Measurements from ENCODE around the gene SHC2. TPM values are rescaled to one million over a fixed set of nuclear protein-coding genes. Genes with fewer than 3 reads are reported as not detected.
"Not testable (repeated sequence)": the region's sequence is repeated elsewhere in the genome, so short reads cannot be mapped to it uniquely, and the experiment has no call there.

The SHC2 gene
- total and polyA plus RNA-seq, 2 of the 13 experiments (the other 11 are each of a cell fraction or from before 2014, with no cell fraction given): 9.0 to 18.3 TPM

DNA sequence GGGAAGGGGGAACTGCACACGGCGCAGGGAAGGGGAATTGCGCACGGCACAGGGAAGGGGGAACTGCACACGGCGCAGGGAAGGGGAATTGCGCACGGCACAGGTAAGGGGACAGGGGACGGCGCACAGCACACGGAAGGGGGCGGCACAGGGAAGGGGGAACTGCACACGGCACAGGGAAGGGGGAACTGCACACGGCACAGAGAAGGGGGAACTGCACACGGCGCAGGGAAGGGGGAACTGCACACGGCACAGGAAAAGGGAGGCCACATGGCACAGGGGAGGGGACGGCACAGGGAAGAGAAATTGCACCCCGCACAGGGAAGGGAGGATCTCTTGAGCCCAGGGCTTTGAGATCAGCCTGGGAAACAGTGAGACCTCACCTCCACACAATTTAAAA lies 33.2 kb downstream of the SHC2 start:
- H3K9me3 ChIP-seq (ENCODE audit: low read length); H3K36me3 ChIP-seq (replicated peaks in 1 of 2; ENCODE audit: control insufficient read depth in 1 of 2, insufficient read depth in 2 of 2, low read length in 2 of 2); FAIRE-seq; POLR2A ChIA-PET; ATAC-seq; BruUV-seq (replicated peaks); DNase-seq (ENCODE audit: low spot score); H3K4me3 ChIP-seq (replicated peaks in 1 of 3; ENCODE audit: insufficient read depth in 1 of 3, low read depth in 2 of 3, low read length in 3 of 3); H3K27ac ChIP-seq (ENCODE audit: extremely low read length, insufficient read depth, low read length); in situ Hi-C loops (cut with HindIII; ENCODE audit: extremely low pct_ligation_motif_present, low pct_unique_long_range_greater_than_20kb); intact Hi-C loops (cut with micrococcal nuclease; ENCODE audit: unreplicated experiment); H3K9ac ChIP-seq (ENCODE audit: insufficient read depth, low read depth, low read length); H4K20me1 ChIP-seq (ENCODE audit: insufficient read depth, low read length); CTCF ChIA-PET (ENCODE audit: low intra/inter-chr PET ratio, low total read pairs); H3K4me1 ChIP-seq (ENCODE audit: insufficient read depth, low read length); H3K79me2 ChIP-seq (ENCODE audit: insufficient read depth, low read length); H2AFZ ChIP-seq (ENCODE audit: low read length); H3K4me2 ChIP-seq (ENCODE audit: low read depth, low read length); H3K27me3 ChIP-seq (ENCODE audit: control insufficient read depth in 1 of 2, insufficient read depth in 2 of 2, low read length in 2 of 2): not testable (repeated sequence)
- WGBS (ENCODE audit: low lambda C conversion rate): 93% methylated on average over 19 of the region's 19 CpGs

DNA sequence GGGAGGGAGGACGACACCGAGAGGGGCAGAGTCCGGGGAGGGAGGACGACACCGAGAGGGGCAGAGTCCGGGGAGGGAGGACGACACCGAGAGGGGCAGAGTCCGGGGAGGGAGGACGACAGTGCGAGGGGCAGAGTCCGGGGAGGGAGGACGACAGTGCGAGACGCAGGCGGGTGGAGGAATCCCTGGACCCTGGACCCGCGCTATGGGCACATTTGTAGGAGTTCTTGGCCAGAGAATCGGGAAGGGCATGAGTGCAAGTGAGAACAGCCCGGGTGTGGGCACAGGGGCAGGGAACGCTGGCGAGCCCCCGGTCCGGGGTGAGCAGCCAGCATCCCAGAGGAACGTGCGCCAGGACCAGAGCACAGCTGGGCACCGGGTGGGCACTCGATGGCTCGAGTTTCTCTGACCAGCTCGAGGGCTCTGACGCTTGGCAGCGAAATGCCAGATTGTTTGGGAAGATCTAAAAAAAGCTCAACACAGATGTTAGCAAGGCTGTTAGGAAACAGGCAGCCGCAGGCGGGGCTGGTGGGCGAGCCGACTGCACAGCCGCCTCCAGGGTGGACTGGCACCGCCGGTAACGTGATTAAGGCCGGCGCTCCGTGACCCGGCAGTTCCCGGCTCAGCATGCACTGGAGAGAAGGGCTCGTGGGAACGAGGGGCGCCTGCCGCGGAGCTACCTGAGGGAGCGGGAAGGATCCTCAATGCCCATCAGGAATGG lies 33.9 kb downstream of the SHC2 start:
- no peak overlapping the region for H3K9ac ChIP-seq (ENCODE audit: insufficient read depth, low read depth, low read length)
- H3K27me3 ChIP-seq (ENCODE audit: control insufficient read depth in 1 of 2, insufficient read depth in 2 of 2, low read length in 2 of 2): no peaks in the 10 kb centered on the region
- ChIA-PET POLR2A (no interaction called here), CTCF (ENCODE audit: low intra/inter-chr PET ratio, low total read pairs) (no interaction called here)
- H3K4me3 ChIP-seq (replicated peaks in 1 of 3; ENCODE audit: insufficient read depth in 1 of 3, low read depth in 2 of 3, low read length in 3 of 3): no peak overlapping the region
- H3K4me2 ChIP-seq (ENCODE audit: low read depth, low read length): no peak overlapping the region
- H3K4me1 ChIP-seq (ENCODE audit: insufficient read depth, low read length): no peaks in the 10 kb centered on the region
- no peak for FAIRE-seq
- H3K27ac ChIP-seq (ENCODE audit: extremely low read length, insufficient read depth, low read length): no peak overlapping the region
- H3K79me2 ChIP-seq (ENCODE audit: insufficient read depth, low read length): no peaks in the 10 kb centered on the region
- no TSS peak for BruUV-seq (replicated peaks)
- DNase-seq (ENCODE audit: low spot score): no peak
- in situ Hi-C loops (cut with HindIII; ENCODE audit: extremely low pct_ligation_motif_present, low pct_unique_long_range_greater_than_20kb): no loop called here
- no peaks in the 10 kb centered on the region for H3K9me3 ChIP-seq (ENCODE audit: low read length)
- H3K36me3 ChIP-seq (replicated peaks in 1 of 2; ENCODE audit: control insufficient read depth in 1 of 2, insufficient read depth in 2 of 2, low read length in 2 of 2): peaks cover 0 to 3% of the 10 kb centered on the region in 2 experiments; a peak in 1 of 5 replicates
- no peak for ATAC-seq
- intact Hi-C loops (cut with micrococcal nuclease; ENCODE audit: unreplicated experiment): no loop called here
- no peak overlapping the region for H2AFZ ChIP-seq (ENCODE audit: low read length)
- H4K20me1 ChIP-seq (ENCODE audit: insufficient read depth, low read length): no peaks in the 10 kb centered on the region
- 94% methylated on average over 51 of the region's 51 CpGs for WGBS (ENCODE audit: low lambda C conversion rate)
- TF ChIP-seq, protein P1, sequence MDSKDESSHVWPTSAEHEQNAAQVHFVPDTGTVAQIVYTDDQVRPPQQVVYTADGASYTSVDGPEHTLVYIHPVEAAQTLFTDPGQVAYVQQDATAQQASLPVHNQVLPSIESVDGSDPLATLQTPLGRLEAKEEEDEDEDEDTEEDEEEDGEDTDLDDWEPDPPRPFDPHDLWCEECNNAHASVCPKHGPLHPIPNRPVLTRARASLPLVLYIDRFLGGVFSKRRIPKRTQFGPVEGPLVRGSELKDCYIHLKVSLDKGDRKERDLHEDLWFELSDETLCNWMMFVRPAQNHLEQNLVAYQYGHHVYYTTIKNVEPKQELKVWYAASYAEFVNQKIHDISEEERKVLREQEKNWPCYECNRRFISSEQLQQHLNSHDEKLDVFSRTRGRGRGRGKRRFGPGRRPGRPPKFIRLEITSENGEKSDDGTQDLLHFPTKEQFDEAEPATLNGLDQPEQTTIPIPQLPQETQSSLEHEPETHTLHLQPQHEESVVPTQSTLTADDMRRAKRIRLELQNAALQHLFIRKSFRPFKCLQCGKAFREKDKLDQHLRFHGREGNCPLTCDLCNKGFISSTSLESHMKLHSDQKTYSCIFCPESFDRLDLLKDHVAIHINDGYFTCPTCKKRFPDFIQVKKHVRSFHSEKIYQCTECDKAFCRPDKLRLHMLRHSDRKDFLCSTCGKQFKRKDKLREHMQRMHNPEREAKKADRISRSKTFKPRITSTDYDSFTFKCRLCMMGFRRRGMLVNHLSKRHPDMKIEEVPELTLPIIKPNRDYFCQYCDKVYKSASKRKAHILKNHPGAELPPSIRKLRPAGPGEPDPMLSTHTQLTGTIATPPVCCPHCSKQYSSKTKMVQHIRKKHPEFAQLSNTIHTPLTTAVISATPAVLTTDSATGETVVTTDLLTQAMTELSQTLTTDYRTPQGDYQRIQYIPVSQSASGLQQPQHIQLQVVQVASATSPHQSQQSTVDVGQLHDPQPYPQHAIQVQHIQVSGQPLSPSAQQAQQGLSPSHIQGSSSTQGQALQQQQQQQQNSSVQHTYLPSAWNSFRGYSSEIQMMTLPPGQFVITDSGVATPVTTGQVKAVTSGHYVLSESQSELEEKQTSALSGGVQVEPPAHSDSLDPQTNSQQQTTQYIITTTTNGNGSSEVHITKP (CRISPR knock-in tag; IDR thresholded peaks at IDR 0.05; ENCODE audit: low read depth): no peak
- TF ChIP-seq, protein P2, sequence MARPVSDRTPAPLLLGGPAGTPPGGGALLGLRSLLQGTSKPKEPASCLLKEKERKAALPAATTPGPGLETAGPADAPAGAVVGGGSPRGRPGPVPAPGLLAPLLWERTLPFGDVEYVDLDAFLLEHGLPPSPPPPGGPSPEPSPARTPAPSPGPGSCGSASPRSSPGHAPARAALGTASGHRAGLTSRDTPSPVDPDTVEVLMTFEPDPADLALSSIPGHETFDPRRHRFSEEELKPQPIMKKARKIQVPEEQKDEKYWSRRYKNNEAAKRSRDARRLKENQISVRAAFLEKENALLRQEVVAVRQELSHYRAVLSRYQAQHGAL (CRISPR knock-in tag; IDR thresholded peaks at IDR 0.05; ENCODE audit: not compliant biosample characterization): no peak
- TF ChIP-seq MED8 (CRISPR knock-in tag; IDR thresholded peaks at IDR 0.05; ENCODE audit: insufficient replicate concordance) (no peak), ZKSCAN5 (CRISPR knock-in tag; IDR thresholded peaks at IDR 0.05) (no peak), SP140L (CRISPR knock-in tag; IDR thresholded peaks at IDR 0.05; ENCODE audit: borderline replicate concordance) (no peak), ZNF3 (CRISPR knock-in tag; IDR thresholded peaks at IDR 0.05) (no peak)
- TF ChIP-seq, protein P3, sequence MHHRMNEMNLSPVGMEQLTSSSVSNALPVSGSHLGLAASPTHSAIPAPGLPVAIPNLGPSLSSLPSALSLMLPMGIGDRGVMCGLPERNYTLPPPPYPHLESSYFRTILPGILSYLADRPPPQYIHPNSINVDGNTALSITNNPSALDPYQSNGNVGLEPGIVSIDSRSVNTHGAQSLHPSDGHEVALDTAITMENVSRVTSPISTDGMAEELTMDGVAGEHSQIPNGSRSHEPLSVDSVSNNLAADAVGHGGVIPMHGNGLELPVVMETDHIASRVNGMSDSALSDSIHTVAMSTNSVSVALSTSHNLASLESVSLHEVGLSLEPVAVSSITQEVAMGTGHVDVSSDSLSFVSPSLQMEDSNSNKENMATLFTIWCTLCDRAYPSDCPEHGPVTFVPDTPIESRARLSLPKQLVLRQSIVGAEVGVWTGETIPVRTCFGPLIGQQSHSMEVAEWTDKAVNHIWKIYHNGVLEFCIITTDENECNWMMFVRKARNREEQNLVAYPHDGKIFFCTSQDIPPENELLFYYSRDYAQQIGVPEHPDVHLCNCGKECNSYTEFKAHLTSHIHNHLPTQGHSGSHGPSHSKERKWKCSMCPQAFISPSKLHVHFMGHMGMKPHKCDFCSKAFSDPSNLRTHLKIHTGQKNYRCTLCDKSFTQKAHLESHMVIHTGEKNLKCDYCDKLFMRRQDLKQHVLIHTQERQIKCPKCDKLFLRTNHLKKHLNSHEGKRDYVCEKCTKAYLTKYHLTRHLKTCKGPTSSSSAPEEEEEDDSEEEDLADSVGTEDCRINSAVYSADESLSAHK (CRISPR knock-in tag; IDR thresholded peaks at IDR 0.05; ENCODE audit: borderline replicate concordance): no peak
- TF ChIP-seq, protein P4, sequence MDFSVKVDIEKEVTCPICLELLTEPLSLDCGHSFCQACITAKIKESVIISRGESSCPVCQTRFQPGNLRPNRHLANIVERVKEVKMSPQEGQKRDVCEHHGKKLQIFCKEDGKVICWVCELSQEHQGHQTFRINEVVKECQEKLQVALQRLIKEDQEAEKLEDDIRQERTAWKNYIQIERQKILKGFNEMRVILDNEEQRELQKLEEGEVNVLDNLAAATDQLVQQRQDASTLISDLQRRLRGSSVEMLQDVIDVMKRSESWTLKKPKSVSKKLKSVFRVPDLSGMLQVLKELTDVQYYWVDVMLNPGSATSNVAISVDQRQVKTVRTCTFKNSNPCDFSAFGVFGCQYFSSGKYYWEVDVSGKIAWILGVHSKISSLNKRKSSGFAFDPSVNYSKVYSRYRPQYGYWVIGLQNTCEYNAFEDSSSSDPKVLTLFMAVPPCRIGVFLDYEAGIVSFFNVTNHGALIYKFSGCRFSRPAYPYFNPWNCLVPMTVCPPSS (IDR thresholded peaks at IDR 0.05): no peak
